ENCODE results near the gene RHBDF2.

Gene RHBDF2

DNA sequence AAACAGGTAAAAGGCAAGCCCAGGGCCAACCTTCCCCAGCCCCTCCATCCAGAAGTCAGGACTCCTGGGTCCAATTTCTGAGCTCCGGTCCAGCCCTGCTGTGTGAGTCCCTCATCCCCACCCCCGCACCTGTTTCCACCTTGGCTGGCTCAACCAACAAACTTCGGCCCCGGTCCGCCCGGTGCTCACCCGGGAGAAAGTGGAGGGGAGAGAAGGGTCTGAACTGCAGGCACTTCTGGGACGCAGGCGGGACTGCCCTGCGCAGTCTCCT is 541 bp downstream of the RHBDF2 start:
- no peak for DNase-seq (ENCODE audit: low read depth)

DNA sequence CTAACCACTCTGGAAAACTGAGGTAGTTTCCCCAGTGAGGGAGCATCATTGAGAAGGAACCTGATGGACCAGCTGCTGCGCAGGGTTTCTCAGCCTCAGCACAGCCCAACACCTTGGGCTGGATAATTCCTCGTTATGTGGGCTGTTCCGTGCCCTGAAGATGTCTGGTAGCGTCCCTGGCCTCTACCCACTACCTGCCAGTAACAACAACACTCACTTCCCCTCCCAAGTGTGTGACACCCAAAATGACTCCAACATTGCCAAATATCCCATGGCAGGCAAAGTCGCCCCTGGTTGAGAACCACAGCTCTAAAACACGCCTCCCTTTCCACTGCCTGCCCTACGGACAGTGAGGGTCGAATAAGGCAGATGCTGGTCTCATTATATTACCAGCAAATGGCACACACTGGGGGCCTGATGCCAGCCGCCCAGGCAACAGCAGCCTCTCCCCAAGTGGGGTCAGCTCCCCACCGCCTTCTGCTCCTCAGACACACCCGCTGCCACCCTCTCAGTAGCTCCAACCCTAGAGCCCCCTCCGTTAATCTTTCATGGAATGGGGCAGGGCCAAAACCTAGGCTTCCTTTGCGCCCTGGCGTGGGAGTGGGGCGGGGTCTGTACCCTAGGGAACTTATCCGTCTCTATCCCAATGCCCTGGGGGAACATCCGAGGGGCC is 1.0 kb downstream of the RHBDF2 start:
- DNase-seq (ENCODE audit: low read depth): no peak

DNA sequence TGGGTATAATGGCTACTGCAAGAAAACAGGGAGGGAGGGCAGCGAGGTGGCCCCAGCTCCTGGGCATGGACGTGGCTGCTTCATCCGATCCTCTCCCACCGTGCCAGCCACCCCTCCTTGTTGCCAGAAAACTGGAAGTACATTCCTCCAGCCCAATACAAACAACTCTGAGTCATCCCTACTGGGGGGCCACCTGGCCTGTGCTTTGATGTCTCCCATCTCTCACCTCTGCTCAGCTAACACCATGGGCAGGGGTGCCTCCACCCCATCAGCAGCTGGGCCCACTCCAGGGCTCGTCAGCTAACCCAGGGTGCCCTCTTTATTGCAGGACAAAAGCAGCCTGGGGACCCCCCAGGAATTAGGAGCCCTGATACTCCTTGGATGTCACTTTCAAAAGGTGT is 2.0 kb downstream of the RHBDF2 start:
- DNase-seq (ENCODE audit: low read depth): no peak

- no peak for DNase-seq (ENCODE audit: low read depth)
Measured at GRCh38 chr17:76498876-76499251, 2.4 kb downstream of the RHBDF2 start.

DNA sequence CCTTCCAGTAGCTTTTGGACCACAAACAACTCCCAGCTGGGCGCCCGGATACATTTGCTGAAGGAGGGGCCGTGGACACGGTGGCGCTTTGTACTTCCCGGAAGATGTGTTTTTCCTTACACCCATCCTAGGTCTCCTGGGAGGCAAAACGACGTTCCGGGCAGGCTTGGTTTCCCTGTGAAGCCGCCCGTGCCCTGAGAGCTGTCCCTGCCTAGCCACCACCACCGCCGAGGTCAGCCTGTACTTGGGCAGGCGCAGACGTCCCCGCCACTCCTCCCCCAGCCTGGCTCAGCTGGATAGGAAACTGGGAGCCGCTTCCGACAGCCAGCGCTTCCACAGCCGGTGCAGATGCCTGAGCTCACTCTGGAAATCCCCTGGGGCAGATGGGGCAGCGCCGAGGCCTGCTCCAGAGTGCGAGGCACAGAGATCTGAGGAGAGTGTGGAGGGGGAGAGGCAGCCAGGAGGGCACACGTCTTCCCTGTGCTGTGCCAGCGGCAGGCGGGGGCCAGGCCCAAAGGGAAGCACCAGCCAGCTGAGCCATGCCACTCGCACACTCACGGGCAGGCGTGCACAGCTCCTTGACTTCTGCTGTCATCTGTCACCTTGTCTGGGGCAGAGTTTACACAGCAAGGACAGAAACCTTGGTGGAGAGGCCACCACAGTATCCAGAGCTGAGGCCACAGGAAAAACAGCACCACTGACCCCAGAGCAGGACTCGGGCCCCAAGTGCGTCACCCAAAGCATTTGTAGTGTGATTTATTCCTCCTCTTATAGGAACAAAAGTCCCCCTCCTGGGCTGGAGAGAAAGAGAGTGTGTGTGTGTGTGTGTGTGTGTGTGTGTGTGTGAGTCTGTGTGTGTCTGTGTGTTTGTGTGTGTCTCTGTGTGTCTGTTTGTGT is 3.0 kb downstream of the RHBDF2 start:
- DNase-seq (ENCODE audit: low read depth): peak; percentile 71

GRCh38 chr17:76497699-76497978 is 3.6 kb downstream of the RHBDF2 start:
- no peak for DNase-seq (ENCODE audit: low read depth)

GRCh38 chr17:76496464-76496863 is 4.8 kb downstream of the RHBDF2 start:
- DNase-seq (ENCODE audit: low read depth): no peak

- no peak for DNase-seq (ENCODE audit: low read depth)
Measured at GRCh38 chr17:76495663-76496400, 5.4 kb downstream of the RHBDF2 start.

DNA sequence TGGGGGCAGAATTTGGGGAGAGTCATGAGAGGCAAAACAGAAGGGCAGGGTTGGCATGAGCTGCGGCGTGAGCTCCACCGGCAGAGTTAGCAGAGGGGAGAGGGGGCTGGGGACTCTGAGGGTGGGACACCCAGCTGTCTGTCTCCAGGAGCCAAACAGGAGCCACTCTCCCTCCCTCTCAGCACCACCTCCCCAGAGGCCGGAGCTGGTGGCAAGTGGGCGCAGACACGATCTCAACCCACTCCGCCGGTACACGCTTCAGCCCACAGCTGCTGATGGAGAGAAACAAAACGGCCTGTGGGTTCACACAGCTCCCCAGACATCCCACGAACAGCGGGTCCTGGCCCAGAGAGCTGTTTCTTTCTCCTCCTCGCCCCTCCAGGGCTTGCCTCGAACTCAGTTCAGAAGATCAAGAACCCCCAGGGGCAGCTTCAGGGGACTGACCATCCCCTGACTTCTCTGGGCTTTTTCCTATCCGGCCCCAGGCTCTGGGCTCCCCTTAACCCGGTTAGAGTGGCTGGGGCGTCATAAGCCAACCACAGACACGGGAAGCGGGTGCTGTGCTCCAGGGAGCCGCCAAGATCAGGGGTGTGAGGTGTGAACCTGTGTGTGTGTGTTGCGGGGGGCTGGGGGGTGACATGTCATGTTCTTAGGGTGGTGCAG is 7.6 kb downstream of the RHBDF2 start:
- no peak for DNase-seq (ENCODE audit: low read depth)

GRCh38 chr17:76492989-76493501 is 8.2 kb downstream of the RHBDF2 start:
- DNase-seq (ENCODE audit: low read depth): peak; percentile 65

DNA sequence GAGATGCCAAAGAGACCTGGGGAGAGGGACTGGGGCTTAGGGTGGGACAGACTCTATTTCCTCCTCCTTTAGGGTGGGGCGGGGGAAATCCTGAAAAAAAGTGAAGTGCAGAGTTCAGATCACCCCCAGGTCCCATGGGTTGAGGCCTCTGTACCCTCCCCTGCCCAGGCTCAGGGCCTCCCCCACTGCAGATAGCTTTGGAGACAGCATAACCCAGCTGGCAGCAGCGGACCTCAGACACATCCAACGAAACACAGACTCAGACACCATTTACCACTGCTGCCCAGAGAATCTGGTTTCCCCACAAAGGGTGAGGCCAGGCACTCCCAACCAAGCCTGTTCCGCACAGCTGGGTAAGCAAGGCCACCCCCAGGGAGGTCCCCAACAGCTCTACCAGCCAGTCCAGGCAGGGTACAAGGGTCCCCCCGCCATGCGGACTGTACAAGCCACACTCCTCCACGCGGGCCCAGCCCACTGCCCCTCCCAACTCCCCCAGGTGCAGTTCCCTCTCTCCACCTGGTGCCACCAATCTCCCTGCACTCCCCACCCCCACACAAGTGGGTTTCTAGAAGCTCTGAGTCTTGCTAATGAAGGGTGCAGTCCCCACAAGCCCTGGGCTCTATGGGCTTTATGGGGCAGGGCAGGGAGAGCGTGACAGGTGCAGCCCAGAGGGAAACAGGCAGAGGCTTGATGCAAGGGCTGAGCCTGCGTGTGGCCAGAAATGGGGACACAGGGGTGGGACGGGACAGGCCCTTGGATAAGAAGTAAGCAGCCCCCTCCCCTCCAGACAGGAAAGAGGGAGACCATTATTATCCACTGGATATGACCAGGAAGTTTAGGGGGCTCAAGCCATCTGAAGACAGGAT is 8.9 kb downstream of the RHBDF2 start:
- no peak for DNase-seq (ENCODE audit: low read depth)

DNA sequence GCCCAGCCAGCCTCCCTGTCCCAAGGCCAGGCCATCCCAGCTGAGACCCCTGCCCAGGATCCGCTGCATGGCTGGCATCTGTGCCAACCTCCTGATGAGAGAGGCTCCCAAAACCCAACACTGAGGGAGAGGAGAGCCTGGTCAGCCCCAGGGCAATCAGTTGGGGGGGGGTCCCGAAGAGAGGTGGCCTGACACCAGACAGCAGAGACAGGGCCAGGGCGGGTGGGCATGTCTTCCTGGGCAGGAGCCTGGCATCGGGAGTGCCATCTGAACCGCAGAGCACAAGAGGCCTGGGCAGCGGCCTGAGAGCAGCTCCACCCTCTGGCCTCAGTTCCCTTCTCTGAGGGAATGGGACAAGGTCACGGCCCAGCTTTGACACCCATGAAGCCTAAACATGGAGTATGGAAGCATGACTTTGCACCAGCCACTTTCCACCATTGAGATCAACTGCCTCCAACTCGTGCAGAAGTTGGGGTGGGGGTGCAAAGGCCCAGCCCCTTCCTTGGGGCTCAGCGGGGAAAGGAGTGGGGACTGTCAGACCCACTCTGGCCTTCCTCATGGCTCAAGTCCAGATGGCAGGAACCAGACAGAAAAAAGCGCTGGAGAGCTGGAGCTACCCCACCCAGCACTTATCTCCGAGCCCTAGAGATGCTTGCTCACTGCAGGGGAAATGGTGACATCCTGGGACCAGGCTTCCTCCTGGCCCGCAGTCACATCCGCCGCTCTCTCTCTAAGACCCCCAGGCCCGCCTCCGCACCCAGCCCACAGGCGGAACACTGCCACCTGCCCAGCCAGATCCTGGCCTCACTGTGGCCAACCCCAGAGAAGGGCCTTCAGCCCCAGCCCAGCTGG is 9.7 kb downstream of the RHBDF2 start:
- DNase-seq (ENCODE audit: low read depth): no peak

DNA sequence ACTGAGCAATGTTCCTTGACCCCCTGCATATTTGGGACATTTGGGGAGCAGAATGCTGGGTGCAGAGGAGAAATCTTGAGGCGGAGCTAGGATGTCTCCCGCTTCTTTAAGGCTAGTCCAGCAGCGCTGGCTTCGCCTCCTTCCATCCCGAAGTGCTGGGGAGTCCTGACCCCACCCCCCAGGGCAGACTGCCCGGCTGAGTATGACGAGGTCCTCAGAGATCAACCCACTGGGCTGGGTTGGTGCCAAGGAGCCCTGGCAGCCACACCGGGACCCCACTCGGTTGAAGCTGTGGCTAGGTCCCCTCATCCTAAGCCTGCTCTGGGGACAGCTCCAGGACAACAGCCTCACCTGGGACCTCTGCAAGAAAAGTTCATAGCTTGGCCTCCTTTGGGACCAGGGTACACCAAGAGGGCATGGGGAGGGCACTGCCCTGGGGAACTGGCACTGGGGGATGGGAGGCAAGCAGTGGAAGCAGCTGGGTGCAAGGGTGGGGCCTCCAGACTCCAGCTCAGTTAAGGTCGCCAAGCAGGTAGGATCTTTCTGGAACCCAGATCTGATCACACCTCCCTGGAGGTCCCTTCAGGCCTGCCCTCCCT is 11.0 kb downstream of the RHBDF2 start:
- no peak for DNase-seq (ENCODE audit: low read depth)

- DNase-seq (ENCODE audit: low read depth): no peak
Measured at GRCh38 chr17:76487451-76488192, 13.6 kb downstream of the RHBDF2 start.

GRCh38 chr17:76485569-76485968 is 15.7 kb downstream of the RHBDF2 start:
- DNase-seq (ENCODE audit: low read depth): no peak

DNA sequence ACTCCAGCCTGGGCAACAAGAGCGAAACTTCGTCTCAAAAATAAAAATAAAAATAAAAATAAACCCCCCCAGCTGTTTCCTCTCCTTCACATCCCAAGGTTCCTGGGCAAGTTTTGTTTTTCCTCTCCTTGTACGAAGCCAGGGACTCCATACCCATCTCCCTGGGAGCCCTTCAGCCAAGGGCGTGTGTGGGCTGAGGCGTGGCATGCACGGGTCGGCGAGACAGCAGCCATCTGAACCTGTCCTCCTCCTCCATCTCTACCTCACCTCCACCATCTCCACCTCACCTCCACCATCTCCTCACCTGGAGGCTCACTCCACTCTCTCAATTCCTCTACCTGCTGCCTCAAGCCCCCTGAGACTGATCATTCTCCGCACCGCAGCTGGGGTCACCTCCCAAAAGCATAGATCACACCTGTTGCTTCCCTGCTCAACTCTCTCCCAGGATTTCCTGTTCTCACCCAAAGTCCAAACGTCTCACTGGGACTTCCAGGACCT is 16.9 kb downstream of the RHBDF2 start:
- DNase-seq (ENCODE audit: low read depth): no peak

- DNase-seq (ENCODE audit: low read depth): no peak
Measured at GRCh38 chr17:76481071-76481655, 20.1 kb downstream of the RHBDF2 start.

- DNase-seq (ENCODE audit: low read depth): no peak
Measured at GRCh38 chr17:76480632-76481031, 20.6 kb downstream of the RHBDF2 start.

DNA sequence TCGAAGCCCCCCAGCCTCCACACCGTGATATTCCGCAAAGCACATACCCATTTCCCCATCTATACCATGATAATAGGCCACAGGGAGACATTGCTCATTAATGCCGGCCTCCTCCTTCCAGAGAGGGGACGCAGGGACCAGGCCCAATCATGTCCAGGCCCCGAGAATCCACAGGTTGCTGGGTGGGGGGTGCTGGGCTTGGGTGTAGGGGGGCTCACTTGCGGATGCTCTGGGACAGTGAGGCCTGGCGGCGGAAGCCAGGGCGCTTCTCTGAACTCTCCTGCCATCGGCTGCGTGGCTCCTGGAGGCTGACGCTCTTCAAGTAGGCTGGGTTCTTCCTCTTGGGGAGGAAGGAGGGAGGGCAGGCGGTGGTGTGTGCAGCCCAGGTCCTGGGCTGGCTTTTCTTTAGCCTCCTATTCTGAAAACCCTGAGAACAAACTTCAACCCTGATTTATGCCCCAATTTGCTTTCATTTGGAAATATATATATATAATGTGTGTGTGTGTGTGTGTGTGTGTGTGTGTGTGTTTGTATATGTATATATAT is 21.6 kb downstream of the RHBDF2 start:
- DNase-seq (ENCODE audit: low read depth): no peak

All from fibroblast of gingiva (primary cell).